SK-N-MC (cell line): Measurements from ENCODE around the gene SMAD6.

Source experiments
- EZH2 ChIP-seq: fragments of 200-600 bp; sonication (generic); IDR thresholded peaks from one replicate; pipeline ENCODE4 v1.6.1; 2017; ENCODE audit warnings: antibody characterized with exemption
- POLR2AphosphoS5 ChIP-seq: IDR thresholded peaks from 2 replicates; pipeline ENCODE4 v1.6.1; 2012; ENCODE audit warnings: mild to moderate bottlenecking, low read depth, low read length, borderline replicate concordance

DNA sequence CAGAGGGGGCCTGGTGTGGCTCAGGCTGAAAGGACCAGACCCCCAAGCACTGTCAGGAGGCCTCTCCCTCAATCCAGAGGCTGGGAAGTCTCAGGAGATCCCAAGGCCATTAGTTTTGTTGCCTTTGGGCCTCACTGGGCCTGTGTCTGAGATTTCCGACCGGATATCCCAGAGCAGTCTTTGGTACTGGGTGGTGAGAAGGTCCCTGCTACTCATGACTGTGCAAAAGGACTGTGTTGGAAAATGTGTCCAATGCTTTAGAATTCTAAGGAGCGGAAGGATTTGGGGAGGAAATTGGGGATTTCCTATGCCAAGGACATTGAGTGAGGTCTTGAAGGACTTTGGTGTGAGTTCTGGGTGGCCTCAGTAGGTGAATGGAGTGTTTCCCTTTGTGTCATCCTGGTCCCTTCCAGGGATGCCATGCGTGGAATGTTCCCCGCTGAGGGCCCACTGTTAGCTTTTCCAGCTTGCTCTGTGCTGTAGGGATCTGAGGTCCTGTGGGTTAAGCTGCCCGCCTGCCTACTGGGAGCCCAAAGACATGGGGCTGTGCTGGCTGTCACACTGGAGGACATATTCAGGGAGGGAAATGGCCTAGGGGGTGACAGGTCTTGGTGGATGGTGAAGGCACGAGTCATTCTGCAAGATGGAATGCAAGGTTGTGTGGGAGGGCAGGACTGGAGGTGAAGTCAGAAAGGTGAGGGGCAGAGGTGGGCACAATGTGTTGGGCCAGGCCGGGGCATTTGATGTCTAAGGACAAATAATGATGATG is 16.4 kb downstream of the SMAD6 start:
- TF ChIP-seq EZH2 = no peak
- TF ChIP-seq POLR2AphosphoS5 = no peak
